Bronchial epithelial cell (primary cell): ENCODE results near the gene MTA1. TPM values are rescaled to one million over a fixed set of nuclear protein-coding genes. Genes with fewer than 3 reads are reported as not detected.

Experiments
- DNase-seq: peaks from one replicate; pipeline ENCODE4 v3.0.0-alpha.2; 2010; ENCODE audit warnings: low read depth
- FAIRE-seq: peaks from 2 replicates; lab custom pipeline; 2011; peaks lifted over from hg19 to GRCh38; lab: Jason Lieb, UNC
- H3K27me3 ChIP-seq: 2 replicates; pipeline ENCODE4 v1.5.1; 2011; ENCODE audit warnings: low read length; ENCODE audit not compliant: control insufficient read depth, insufficient read depth
- H3K36me3 ChIP-seq: 2 replicates; pipeline ENCODE4 v1.5.1; 2011; ENCODE audit warnings: low read length; ENCODE audit not compliant: control insufficient read depth, insufficient read depth
- H3K4me3 ChIP-seq: 2 replicates; pipeline ENCODE4 v1.5.1; 2011; ENCODE audit warnings: mild to moderate bottlenecking, low read depth, low read length, control low read depth
- total RNA-seq: library from RNA; depleted of rRNA; stranded (reverse); fragments of >200 nt; gene quantifications from 2 replicates; pipeline ENCODE4 v1.2.1, GENCODE V29; 2014
- TF ChIP-seq, protein P1 (sequence below): IDR thresholded peaks from 2 replicates; pipeline ENCODE4 v1.5.1; 2011; ENCODE audit warnings: mild to moderate bottlenecking, moderate library complexity, low read length, control low read depth, inconsistent platforms; ENCODE audit not compliant: insufficient read depth, severe bottlenecking

MTA1 gene
- total RNA-seq, 1 donor from 2014 or later = 25.5 TPM

DNA sequence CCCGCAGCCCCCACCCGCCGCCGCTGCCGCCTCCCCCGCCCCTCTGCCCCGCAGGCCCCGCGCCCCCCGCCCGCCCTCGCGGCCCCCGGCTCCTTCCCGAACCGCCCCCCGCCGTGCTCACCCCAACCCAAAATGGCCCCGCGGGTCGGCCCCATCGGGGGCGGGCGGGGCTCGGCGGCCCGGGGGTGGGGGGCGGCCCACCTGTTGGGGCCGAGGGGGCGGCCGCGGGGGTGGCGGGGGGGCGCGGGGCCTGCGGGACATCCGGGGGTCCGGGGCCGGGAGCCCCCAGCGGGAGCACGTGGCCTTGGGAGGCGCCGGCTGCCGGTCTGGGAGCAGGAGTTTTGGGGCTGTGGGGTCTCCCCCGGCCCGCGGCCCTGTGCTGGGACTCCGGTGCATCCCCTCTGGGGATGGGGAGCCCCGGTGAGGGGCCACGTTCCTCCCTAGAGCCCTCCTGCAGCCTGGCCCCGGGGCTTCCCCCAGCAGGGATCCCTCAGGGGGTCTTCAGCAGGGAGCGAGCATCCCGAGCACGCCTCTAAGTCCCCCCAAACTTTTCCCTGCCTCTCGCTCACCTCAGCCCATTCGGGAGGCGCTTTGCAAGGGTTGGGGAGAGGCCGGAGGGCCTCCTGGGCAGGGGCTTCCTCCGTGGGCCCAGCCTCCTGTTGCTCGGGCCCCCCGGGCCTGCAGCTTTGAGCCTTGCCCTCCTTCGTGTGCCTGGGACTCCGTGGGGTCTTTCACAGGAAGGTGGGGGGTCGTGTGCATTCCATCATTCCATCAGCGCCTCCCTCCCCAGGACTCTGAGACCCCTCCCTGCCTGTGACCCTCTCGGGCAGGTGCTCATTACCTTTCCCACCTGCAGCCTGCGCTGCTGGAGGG lies 710 bp downstream of the MTA1 start:
- Histone ChIP-seq H3K4me3 (peak overlapping the region; percentile 65), H3K27me3 (no peaks in the 10 kb centered on the region), H3K36me3 (peaks cover 2% of the 10 kb centered on the region)
- TF ChIP-seq, protein P1, sequence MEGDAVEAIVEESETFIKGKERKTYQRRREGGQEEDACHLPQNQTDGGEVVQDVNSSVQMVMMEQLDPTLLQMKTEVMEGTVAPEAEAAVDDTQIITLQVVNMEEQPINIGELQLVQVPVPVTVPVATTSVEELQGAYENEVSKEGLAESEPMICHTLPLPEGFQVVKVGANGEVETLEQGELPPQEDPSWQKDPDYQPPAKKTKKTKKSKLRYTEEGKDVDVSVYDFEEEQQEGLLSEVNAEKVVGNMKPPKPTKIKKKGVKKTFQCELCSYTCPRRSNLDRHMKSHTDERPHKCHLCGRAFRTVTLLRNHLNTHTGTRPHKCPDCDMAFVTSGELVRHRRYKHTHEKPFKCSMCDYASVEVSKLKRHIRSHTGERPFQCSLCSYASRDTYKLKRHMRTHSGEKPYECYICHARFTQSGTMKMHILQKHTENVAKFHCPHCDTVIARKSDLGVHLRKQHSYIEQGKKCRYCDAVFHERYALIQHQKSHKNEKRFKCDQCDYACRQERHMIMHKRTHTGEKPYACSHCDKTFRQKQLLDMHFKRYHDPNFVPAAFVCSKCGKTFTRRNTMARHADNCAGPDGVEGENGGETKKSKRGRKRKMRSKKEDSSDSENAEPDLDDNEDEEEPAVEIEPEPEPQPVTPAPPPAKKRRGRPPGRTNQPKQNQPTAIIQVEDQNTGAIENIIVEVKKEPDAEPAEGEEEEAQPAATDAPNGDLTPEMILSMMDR = no peak
- FAIRE-seq (no peak), DNase-seq (no peak)

DNA sequence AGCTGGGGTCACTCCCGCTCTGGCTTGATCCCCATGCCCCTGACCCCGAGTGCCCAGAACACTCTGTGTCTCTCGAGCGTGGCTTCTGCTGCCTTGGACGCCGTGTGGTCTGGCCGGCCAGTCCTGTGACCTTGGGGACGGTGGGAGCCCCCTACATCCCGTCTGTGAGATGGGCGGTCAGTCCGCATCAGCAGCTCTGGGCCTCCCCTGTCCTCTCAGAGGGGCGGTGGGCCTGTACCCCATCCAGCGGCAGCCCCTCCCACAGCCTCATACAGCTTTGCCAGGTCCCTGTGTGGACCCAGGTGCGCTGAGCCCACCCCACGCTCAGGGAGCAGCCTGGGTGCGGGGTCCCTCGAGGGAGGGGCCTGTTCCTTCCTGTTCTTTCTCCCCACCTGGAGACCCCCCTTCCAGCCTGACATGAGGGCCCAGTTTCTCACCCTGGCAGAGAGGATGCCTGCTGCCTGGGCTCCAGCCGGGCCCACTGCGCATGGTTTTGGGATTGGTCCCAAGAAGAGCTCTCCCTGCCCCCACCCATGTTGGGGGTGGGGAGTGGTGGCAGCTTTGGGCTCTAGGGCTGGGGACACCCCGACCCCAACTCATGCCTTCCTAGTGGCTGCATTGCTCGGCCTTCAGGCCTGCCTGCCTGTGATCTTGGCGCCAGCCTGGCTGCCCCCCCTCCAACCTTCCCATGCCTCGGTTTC lies 1.5 kb downstream of the MTA1 start:
- TF ChIP-seq, protein P1 = no peak
- Histone ChIP-seq H3K4me3 (peak overlapping the region; percentile 65), H3K36me3 (peaks cover 2% of the 10 kb centered on the region), H3K27me3 (no peaks in the 10 kb centered on the region)
- no peak for FAIRE-seq
- no peak for DNase-seq

DNA sequence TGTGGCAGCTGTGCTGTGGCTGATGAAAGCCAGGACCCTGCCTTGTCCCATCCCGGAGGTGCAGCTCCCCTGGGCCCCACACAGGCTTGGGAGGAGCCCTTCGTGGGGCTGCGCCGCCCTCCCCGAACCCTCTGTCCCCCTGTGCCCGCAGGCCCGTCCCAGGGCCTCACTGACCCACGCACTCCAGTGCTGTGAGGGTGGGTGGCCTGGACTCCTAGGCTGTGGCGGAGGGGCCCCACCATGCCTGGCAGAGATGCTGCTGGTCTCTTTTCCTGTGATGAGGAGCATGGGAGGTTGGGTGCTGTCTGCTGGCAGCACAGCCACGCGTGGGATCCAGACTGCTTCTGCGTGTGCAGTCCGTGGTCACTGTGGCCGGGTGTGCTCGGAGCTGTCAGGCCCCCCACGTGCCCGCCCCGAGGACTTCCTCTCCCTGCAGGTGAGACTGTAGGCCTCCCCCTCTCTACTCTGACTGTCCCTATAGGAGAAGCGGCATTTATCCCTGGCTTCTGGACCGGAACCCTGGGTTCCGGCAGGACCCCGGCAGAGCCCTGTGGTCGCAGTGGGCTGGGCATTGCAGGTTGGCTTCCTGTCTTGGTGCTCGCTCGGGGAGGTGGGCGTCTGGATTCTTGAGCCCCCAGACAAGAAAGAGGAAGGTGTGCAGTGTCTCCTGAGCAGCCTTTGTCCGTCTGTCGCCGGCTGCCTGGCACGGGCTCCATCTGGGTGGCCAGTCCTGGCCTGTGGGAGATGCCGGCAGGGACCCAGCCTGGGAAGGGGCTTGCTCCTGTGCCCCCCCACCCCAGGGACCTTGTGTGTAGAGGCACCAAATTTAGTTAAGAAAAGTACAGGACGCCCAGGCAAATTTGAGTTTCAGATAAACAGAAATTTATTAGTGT lies 2.3 kb downstream of the MTA1 start:
- DNase-seq (no peak), FAIRE-seq (no peak)
- H3K4me3 ChIP-seq = no peak overlapping the region
- no peaks in the 10 kb centered on the region for H3K27me3 ChIP-seq
- H3K36me3 ChIP-seq = peaks cover 4% of the 10 kb centered on the region
- TF ChIP-seq, protein P1 = no peak

DNA sequence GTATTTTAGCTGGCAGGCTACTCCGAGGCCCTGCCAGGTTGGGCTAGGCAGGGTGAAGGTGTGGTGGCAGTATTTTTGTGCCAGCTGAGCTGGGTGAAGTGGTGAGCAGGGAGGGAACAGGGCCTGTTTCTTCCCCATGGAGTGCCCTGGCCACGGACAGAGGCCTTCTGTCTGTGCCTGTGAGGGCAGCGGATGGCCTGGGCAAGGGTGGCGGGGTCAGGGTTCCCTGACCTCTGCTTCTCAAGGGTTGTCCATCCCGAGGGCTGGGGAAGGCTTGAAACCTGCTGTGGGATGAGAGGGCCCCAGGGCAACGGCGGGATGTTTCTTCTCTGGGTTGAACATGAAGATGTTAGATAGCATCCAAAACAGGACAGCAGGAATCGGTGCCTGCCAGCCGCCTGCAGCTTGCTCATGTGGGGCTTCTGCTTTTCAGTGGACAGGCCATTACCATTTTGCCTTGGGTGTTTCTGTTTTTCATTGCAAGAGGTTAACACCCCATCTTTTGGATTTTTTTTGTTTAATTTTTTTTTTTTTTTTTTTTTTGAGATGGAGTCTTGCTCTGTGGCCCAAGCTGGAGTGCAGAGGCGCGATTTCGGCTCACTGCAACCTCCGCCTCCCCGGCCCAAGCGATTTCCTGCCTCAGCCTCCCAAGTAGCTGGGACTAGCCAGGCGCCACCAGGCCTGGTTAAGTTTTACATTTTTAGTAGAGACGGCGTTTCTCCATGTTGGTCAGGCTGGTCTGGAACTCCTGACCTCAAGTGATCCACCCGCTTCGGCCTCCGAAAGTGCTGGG lies 3.3 kb downstream of the MTA1 start:
- TF ChIP-seq, protein P1 = no peak
- DNase-seq (no peak), FAIRE-seq (no peak)
- Histone ChIP-seq H3K27me3 (no peaks in the 10 kb centered on the region), H3K4me3 (no peak overlapping the region), H3K36me3 (peaks cover 6% of the 10 kb centered on the region)
